NCI-H226 (cell line): ENCODE results near the gene ACER3.
"Not testable (repeated sequence)": the region's sequence is repeated elsewhere in the genome, so short reads cannot be mapped to it uniquely, and the experiment has no call there.

ENCODE experiments used
- DNase-seq: peaks from one replicate; pipeline ENCODE4 v3.0.0-alpha.2; 2015

ACER3 gene

GRCh38 chr11:76837696-76838677 lies 22.7 kb upstream of the ACER3 start:
- no peak for DNase-seq

DNA sequence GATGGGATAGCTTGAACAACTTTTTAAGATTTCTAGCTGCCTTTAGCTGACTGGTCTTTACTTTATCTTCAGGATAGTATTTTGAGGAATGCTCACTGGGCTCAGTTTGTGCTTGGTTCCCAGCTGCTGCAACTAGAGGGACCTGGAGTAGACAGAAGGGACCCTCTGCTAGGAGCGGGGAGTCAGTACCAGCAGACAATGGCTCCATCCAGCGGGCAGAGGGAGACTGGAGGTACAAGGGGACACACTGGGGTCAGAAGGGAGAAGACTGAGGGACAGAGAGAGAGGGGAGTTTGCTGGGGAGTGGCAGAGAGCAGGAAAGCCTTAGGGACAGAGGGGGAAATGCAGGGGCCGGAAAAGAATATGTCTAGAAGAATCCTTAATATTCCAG lies 22.0 kb upstream of the ACER3 start:
- DNase-seq, result no peak

DNA sequence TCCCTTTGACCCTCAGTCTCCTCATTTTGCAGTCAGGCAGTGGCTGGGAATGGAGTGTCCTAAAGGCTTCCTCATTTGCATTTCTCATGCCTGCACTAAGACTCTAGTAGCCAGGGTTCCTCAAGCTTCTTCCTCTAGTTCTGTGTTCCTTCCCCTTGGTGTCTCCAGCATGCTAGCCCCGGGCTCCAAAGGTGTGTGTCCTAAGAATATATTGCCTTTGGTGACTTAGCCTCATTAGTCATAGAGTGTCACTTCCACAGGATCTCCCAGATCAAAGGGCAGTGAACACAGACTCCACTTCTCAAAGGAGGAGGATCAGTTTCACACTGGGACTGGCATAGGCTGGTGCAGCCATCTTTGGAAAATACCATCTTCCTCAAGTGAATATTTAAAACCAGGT lies 21.4 kb upstream of the ACER3 start:
- no peak for DNase-seq

DNA sequence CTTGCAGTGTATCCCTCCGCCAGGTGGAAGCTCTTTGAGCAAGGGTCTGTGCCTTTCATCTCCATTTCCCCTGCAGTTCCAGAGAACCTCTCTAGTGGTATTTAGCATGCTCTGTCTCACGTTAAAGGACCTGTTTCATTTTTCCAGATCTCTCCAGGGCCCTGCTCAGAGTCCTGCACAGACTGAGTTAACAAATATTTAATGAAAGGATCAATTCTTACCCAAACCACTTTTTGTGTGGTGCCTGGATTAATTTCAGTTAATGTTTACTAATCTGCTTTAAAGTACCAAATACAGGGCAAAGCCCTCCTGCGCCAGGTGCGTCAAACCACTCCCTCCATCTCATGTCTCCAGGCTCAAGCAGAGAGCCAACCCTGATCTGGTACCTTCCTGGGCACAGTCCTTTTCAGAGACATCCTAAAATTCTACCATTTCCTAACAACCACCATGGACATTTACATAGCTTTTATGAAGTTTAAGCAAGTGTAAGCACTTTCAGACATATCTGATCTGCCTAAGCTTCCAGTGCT lies 18.7 kb upstream of the ACER3 start:
- no peak for DNase-seq

DNA sequence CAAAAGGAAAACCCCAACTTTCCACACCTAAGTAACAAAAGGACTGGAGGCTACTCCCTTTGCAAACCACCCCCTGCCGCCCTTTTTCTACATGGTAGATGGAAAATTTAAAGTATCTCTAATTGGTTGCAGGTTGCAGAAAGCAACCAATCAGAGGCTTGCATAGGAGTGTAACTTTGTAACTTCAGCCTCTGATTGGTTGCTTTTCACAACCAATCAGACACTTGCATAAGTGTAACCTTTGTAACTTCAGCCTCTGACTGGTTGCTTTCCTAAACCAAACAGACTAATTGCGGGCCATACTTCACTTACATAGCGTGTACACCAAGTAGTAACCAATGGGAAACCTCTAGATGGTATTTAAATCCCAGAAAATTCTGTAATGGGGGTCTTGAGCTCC lies 16.8 kb upstream of the ACER3 start:
- no peak for DNase-seq

GRCh38 chr11:76844511-76844910 lies 16.2 kb upstream of the ACER3 start:
- DNase-seq, result no peak

GRCh38 chr11:76845069-76845468 lies 15.6 kb upstream of the ACER3 start:
- no peak for DNase-seq

GRCh38 chr11:76846441-76846840 lies 14.3 kb upstream of the ACER3 start:
- no peak for DNase-seq

DNA sequence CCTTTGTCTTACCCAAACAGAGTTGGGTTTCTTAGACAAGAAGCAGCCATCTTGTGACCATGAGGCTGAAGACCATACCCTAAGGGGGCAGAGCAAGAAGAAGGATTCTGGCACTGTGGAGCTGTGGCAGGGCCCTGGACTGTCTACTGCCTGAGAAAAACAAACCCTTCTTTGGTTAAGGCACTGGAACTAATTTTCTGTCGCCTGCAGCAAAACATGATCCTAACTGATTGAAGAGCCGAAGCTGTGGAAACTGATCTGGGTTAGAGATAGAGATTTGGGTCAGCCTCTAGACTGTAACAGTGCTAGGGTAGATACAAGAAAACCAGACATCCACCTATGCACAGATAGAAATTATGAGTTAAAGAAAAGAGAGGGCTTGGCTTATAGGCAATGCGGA lies 11.3 kb upstream of the ACER3 start:
- DNase-seq, result no peak

- DNase-seq, result no peak
Observed at GRCh38 chr11:76850130-76850529, 10.6 kb upstream of the ACER3 start.

GRCh38 chr11:76850815-76851214 lies 9.9 kb upstream of the ACER3 start:
- no peak for DNase-seq

DNA sequence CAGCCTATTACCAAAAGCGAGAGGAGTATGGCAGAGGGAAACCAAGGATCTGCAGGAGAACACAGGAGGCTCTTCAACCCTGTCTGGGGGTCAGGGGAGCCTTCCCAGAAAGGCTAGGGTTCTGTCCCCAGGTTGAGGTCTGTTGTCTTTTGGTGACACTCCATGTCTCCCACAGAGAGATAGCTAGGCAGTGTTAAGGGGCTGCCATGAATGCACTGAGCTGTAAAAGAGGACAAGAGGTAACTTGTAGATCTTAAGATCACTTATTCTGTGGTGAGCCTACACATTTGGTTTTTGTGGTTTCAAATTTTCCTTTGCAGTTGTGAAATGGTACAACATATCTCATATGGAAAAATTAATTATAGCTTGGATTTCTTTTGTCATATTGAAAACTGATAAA lies 6.0 kb upstream of the ACER3 start:
- DNase-seq, result no peak

GRCh38 chr11:76855670-76856069 lies 5.0 kb upstream of the ACER3 start:
- DNase-seq, result not testable (repeated sequence)

GRCh38 chr11:76856106-76856505 lies 4.6 kb upstream of the ACER3 start:
- no peak for DNase-seq

DNA sequence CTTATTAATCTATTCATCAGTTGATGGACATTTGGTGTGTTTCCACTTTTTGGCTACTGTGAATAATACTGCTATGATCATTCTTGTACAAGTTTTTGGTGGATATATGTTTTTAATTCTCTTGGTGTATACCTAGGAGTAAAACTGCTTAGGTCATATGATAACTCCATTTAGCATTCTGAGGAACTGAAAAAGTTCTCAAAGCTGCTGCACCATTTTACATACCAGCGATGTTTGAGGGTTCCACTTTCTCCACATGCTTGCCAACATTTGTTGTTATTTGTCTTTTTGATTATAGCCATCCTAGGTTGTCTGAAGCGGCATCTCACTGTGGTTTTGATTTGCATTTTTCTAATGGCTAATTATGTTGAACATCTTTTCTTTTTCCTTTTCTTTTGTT lies 4.1 kb upstream of the ACER3 start:
- no peak for DNase-seq

DNA sequence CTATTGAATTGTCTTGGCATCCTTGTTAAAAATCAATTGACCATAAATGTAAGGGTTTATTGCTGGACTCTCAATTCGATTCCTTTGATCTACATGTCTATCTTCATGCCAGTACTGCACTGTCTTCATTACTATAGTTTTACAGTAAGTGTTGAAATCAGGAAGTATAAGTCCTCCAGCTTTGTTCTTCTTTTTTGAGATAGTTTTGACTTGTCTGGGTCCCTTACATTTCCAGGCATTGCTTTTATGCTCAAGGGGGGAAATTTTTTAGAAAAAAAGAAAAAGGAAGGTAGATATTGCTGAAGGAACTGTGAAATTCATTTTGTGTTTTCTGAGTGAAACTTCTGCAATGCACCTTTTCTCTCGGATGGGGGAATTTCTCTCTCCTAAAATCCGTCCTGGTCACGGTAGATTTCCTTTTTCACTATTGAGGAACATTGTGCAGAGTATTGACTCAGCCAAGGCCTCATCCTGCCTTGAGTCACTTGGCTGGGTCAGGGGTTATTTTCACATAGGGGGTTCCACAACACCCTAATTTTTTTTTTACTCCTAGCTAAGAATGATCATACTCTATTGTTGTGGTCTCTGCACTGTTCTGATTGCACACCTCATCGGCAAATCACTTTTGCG lies 2.8 kb upstream of the ACER3 start:
- DNase-seq, result no peak

GRCh38 chr11:76859708-76860227 lies 950 bp upstream of the ACER3 start:
- no peak for DNase-seq

DNA sequence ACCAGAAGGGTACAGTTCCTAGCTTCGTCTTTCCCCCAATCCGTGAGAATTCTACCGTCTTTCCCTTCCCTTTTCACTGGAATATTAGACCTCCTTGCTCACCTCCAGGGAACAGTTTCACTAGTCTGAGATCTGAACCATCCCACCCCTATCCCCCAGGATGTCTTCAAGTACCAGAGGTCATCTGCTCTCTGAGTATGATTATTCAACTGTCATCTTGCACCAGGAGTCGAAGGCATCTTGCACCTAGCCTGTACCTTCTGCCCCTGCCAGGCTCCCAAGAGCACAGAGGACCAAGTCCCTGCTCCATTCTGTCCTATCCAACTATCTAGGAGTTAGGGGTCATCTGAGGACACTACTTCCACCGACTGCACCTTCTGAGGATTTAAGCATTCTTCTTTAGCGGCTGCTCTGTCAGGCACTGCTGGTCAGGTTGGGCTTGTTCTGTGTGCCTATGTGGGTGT lies 804 bp downstream of the ACER3 start:
- DNase-seq, result no peak

GRCh38 chr11:76862794-76863193 lies 2.1 kb downstream of the ACER3 start:
- not testable (repeated sequence) for DNase-seq

DNA sequence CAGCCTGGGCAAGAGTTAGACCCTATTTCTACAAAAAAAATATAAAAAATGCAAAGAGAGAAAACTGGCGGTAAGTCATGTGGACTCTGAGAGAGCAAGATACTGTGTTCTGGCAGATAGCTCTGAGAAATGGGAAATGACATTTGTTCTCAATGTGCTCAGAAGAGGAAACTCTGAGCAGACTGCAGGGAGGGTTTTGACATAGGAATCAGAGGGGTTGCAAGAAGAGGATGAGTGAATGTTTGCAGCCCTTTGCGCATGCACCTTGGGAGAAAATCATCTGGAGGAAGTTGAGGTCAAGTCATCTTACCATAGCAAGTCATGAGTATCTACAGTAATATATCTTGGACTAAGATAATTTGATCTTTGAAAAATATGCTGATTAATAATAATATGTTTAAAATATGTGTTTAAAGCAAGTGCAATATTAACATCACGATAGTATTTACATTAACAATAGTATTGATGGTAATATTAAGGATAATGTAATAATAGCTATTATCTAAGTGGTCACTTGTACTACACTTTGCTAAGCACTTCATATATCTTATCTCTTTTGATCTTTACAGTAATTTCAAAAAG lies 2.6 kb downstream of the ACER3 start:
- no peak for DNase-seq

- DNase-seq, result no peak
Observed at GRCh38 chr11:76872959-76873827, 12.5 kb downstream of the ACER3 start.

GRCh38 chr11:76878014-76878413 lies 17.3 kb downstream of the ACER3 start:
- DNase-seq, result no peak
